HG03354 (cell line): ENCODE data around the gene ADAT2.
"Not testable (repeated sequence)": the region's sequence is repeated elsewhere in the genome, so short reads cannot be mapped to it uniquely, and the experiment has no call there.

Experiments
- ATAC-seq: cut with Tn5 transposase; IDR thresholded peaks from one replicate; pipeline ENCODE4 v1.9.1; 2021; ENCODE audit warnings: mild to moderate bottlenecking; ENCODE audit not compliant: unreplicated experiment, poor library complexity, severe bottlenecking

ADAT2 gene

DNA sequence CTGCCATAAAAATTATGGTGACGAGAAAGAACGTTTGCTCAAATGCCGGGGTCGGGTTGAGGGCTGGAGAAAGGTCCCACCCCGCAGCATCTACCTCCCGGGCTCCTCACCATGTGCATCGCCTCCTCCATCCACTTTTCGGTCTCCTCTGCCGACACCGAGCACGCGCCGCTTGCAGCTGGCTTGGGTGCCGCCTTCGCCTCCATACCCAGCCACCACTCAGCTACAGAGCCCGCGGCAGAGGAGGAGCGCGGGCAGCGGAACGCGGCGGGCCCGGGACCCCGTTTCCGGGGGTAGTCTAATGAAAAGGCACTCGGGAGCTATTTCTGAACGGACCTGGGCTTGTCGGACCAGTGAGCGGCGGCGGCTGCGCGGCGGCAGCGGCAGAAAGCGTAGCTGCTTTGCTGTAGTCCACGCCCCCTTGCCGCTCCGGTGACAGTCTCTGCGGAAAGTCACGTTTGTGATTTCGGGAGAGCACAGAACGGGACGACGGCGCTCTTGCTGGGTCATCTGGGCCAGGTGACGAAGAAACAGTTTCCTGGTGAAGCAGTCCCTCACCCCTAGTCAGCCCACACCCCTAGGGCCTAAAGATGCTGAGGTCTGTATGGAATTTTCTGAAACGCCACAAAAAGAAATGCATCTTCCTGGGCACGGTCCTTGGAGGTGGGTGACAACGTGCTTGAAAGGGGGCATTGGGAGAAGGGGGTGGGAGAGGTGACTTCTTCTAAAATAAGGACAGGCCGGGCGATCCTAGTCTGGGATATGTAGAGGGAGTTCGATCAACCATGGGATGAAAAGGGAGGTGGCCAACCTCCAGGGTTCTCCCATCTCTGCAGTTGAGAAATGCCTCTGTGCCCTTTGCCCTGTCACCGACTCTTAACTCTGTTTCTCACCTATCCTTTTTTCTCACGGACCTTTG is at the start of gene ADAT2, which contains the start of gene PEX3:
Gene ADAT2 (minus strand): TSS at position 243 of the 919 bp plus-strand sequence. CDS start 37 bp downstream, at position 206.
Gene PEX3 (plus strand): TSS at position 353 of the 919 bp plus-strand sequence. CDS start 238 bp downstream, at position 591.
- peak; percentile 96 for ATAC-seq

GRCh38 chr6:143498428-143498827 is 47.9 kb upstream of the ADAT2 start:
- ATAC-seq: no peak

DNA sequence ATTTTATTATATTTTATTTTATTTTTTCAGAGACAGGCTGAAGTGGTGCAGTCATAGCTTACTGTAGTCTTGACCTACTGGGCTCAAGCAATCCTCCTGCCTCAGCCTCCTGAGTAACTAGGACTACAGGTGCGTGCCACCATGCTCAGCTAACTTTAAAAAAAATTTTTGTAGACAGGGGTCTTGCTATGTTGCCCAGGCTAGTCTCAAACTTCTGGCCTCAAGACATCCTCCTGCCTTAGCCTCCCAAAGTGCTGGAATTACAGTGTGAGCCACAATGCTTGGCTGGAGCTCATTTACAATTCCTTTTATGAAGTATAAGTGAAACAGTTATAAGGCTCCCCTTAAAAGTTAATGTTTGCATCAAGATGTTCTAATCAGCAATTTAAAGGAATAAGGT is 46.5 kb upstream of the ADAT2 start:
- no peak for ATAC-seq

DNA sequence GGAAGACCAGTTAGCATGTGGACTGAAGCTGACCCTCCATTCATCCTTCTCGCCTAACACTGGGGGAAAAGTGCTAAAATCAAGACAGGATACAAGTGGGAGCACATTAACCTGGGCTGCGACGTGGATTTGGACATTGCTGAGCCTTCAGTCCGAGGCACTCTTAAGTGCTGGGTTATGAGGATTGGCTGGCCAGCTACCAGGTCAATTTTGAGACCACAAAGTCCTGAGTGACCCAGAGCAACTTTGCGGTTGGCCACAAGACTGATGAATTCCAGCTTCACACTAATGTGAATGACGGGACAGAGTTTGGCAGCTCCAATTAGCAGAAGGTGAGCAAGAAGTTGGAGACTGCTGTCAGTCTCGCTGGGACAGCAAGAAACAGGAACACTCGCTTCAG is 40.3 kb upstream of the ADAT2 start:
- no peak for ATAC-seq

DNA sequence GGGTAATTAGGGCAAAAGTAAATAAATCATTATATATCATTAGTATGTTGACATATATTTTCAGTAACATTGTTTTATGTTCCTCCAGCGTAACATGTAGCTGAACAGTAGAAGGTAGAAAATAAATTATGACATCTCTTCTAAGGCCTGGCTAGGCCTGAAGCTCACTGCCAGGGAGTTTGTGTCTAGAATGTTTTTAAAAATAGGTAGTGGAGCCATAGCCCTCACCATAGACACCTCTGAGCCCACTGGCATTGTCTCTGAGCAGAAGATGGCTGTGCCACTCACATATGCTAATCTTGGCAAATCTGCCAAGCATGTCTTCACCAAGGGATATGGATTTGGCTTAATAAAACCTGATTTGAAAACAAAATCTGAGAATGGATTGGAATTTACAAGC is 39.7 kb upstream of the ADAT2 start:
- no peak for ATAC-seq

GRCh38 chr6:143486752-143487151 is 36.3 kb upstream of the ADAT2 start:
- ATAC-seq: no peak

DNA sequence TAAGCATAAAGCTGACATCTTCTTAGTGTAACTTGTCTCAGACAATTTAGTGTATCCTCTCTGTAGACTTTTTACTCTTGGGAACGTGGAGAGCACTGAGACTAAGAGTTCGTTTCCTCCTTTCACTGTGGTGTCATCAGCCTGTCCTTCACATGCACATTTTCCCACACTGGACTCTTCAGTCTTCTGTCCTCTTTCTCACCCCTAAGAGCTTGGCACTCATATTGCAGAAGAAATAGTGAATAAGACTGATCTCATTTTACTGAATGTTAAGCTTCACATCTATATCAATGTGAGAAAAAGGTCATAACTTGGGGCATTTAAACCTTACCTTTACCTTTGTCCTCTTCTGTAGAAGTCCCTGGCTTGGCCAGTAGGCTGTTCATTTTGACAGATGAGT is 35.5 kb upstream of the ADAT2 start:
- no peak for ATAC-seq

GRCh38 chr6:143482593-143482992 is 32.1 kb upstream of the ADAT2 start:
- ATAC-seq: no peak

GRCh38 chr6:143478479-143479062 is 28.1 kb upstream of the ADAT2 start:
- ATAC-seq: peak; percentile 58

DNA sequence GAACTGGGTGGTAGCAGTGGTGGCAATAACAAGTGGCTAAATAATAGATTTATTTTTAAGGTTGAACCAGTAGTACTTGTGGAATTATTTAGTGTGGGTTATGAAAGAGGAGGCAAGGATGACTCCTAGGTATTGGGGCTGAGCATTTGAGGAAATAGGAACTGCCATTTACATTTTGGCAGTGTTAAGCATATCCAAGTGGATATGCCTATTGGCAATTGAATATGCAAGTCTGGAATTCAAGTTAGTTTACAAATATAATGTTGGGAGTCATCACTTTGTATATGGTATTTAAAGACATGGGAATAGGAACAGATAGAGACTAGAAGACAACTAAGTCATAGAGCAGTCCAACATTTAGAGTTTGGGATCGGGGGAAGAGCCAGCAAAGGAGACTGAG is 26.1 kb upstream of the ADAT2 start:
- no peak for ATAC-seq

DNA sequence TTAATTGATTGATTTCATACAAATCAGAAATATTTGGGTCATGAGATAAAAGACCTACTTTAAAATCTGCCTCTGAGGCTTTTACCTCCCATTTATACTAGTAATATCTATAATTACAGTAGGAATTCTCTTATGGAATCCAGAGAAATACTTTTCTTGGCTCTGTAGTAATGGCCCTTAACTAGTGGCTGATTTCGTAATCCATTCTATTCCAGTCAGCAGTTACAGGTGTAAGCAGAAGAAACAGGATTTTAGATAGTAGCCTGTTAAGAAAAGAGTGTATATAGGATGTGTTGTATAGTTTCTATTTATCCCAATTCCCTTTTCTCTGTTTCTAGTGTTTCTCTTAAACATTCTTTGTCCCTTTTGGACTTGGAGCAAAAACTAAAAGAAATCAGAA is 21.3 kb upstream of the ADAT2 start:
- no peak for ATAC-seq

- not testable (repeated sequence) for ATAC-seq
These were observed 18.3 kb upstream of the ADAT2 start for GRCh38 chr6:143468823-143469222.

GRCh38 chr6:143468026-143468425 is 17.5 kb upstream of the ADAT2 start:
- ATAC-seq: no peak

DNA sequence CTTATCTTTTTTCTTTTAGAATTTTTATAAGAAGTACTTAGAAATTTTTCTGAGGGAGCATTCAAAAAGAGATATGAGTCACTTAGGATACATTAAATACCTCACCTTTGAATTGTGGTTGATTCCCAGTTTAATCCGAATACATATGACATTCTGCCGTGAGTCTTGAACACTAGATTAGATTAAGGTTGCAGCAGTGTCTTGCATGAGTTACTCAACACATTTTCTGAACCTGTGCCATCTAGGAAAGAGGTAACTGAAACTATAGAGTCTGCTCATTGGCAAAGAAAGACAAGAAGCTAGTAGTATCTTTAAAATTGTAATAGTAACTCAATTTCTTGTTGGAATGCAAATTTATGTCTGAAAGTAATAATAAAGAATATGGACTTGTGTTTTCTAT is 15.1 kb upstream of the ADAT2 start:
- ATAC-seq: no peak

DNA sequence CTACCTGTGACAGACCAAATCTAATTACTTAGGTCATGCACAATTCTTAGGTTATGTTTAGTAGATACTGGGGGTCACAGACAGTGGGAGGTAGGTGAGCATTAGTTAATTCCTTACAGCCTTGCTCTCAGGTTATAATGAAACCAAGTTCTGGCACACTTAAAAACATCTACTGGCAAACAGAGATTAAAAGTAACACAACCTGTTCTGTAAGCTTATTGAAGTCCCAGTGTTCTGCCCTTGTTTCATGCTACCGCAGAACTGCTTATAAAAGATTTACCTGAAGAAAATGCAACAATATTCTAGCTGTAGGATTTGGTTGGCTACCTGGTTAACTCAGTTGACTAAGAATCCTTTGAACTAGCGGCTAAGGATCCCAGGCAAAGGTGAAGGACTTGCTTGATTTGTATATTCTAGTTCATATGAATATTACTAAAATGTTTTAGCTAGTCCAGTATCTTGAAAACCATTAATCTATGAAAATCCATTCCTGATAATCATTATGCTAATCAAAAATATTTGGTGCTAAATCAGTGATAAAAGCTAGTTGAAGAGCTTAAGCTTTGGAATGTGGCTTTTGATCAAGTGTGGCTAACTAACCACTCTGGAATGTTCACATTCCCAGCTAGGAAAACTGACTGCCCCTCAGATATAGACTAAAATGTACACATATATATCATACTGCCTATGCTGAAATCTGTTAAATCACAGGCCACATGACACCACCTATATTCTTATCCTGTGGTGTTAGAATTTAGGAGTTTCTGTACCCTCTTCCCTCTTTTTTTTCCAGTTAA is 7.3 kb upstream of the ADAT2 start:
- ATAC-seq: no peak

DNA sequence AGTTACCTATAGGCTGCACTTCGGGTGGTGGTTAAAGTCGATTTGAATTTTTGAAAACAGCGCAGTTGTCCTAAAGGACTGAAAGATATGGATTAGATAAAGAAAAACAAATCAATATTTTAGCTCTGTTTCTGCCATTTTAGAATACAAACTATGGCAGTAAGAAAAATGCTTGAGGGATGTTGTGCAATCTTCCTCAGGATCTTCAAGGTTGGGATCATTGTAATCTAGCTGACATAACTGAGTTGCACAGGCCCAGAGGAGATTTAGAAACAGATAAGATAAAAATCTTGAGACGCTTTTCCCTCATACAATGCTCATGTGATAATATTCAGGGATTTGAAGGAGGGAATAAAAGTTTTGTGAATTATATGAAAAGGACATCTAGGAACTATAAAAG is 1.0 kb upstream of the ADAT2 start:
- no peak for ATAC-seq

GRCh38 chr6:143449714-143450452 is 612 bp downstream of the ADAT2 start:
- no peak for ATAC-seq

- ATAC-seq: no peak
These were observed 1.3 kb downstream of the ADAT2 start for GRCh38 chr6:143449082-143449713.

DNA sequence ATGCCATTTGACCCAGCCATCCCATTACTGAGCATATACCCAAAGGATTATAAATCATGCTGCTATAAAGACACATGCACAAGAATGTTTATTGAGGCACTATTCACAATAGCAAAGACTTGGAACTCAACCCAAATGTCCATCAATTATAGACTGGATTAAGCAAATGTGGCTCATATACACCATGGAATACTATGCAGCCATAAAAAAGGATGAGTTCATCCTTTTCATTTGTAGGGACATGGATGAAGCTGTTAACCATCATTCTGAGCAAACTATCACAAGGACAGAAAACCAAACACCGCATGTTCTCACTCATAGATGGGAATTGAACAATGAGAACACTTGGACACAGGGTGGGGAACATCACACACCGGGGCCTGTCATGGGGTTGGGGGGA is 2.6 kb downstream of the ADAT2 start:
- ATAC-seq: not testable (repeated sequence)
